A549 (cell line): ENCODE data around the gene RPL39L. TPM values are rescaled to one million over a fixed set of nuclear protein-coding genes. Genes with fewer than 3 reads are reported as not detected.
"Not testable (repeated sequence)": the region's sequence is repeated elsewhere in the genome, so short reads cannot be mapped to it uniquely, and the experiment has no call there.

Source experiments
- ATAC-seq, 2 experiments: fragments of 200-7000 bp in 1 of 2; fragments of >200 bp in 1 of 2; cut with Nextera tagmentation in 1 of 2; cut with Tn5 transposase in 1 of 2; 3 replicates each; pipeline versions ENCODE4 v1.8.0 to v1.9.1; 2018 to 2020; ENCODE audit warnings: mild to moderate bottlenecking in 1 of 2, moderate library complexity in 1 of 2
- CTCF ChIA-PET: fragments of 300-600 bp; sonication (Branson Sonifier 250); formaldehyde crosslinking; extraction: SDS; loops from one replicate; lab custom pipeline; 2021; ENCODE audit warnings: antibody characterized with exemption, inconsistent platforms; lab: Yijun Ruan, JAX
- POLR2A ChIA-PET: fragments of 350-600 bp; formaldehyde crosslinking; extraction: SDS; loops from one replicate; lab custom pipeline; 2021; ENCODE audit warnings: antibody characterized with exemption, inconsistent platforms; lab: Yijun Ruan, JAX
- DNase-seq, 2 experiments: peaks; one replicate each; pipeline versions ENCODE4 v3.0.0 to v3.0.0-alpha.2; 2011 to 2016; ENCODE audit warnings: low read depth in 1 of 2, low spot score in 1 of 2
- FAIRE-seq: peaks from 2 replicates; lab custom pipeline; 2011; peaks lifted over from hg19 to GRCh38; lab: Jason Lieb, UNC
- H3K27ac ChIP-seq, 2 experiments: fragments of >200 bp; sonication (Bioruptor Twin); formaldehyde crosslinking; 3 replicates each; pipeline ENCODE4 v1.5.1; 2016 to 2017
- H3K4me1 ChIP-seq: fragments of >200 bp; sonication (Bioruptor Twin); formaldehyde crosslinking; 3 replicates; pipeline ENCODE4 v1.6.1; 2016
- H3K4me2 ChIP-seq: fragments of >200 bp; sonication (Bioruptor Twin); formaldehyde crosslinking; 3 replicates; pipeline ENCODE4 v1.6.1; 2016
- H3K4me3 ChIP-seq: fragments of >200 bp; sonication (Bioruptor Twin); formaldehyde crosslinking; 3 replicates; pipeline ENCODE4 v1.5.1; 2016
- H3K9me3 ChIP-seq: fragments of >200 bp; sonication (Bioruptor Twin); formaldehyde crosslinking; 3 replicates; pipeline ENCODE4 v1.6.1; 2016
- EHMT2 ChIP-seq: fragments of 200-600 bp; sonication (generic); IDR thresholded peaks from 2 replicates; pipeline ENCODE4 v1.6.1; 2016; ENCODE audit warnings: antibody characterized with exemption, low read depth, mild to moderate bottlenecking, moderate library complexity
- ELK1 ChIP-seq: fragments of 150-350 bp; IDR thresholded peaks from 2 replicates; pipeline ENCODE4 v1.6.1; 2014; ENCODE audit warnings: low read depth, mild to moderate bottlenecking, low read length
- GATA3 ChIP-seq: IDR thresholded peaks from 2 replicates; pipeline ENCODE4 v1.6.1; 2012; ENCODE audit warnings: borderline replicate concordance
- HEYL ChIP-seq: fragments of 250-450 bp; sonication (Bioruptor Pico); IDR thresholded peaks from 2 replicates; pipeline ENCODE4 v1.8.0; 2021; ENCODE audit warnings: mild to moderate bottlenecking, moderate library complexity
- HMGXB4 ChIP-seq: fragments of 250-450 bp; sonication (Bioruptor Pico); IDR thresholded peaks from 2 replicates; pipeline ENCODE4 v1.5.0; 2021; ENCODE audit warnings: mild to moderate bottlenecking, moderate library complexity, borderline replicate concordance
- HOXB5 ChIP-seq: fragments of 250-450 bp; sonication (Bioruptor Pico); IDR thresholded peaks from 2 replicates; pipeline ENCODE4 v1.5.0; 2020; ENCODE audit warnings: mild to moderate bottlenecking, moderate library complexity
- JUNB ChIP-seq: fragments of >200 bp; sonication (Bioruptor Twin); formaldehyde crosslinking; IDR thresholded peaks from 2 replicates; pipeline ENCODE4 v1.6.1; 2016
- MAFK ChIP-seq: fragments of 450-650 bp; IDR thresholded peaks from 2 replicates; pipeline ENCODE4 v1.6.1; 2014; ENCODE audit not compliant: partially characterized antibody
- MYC ChIP-seq: IDR thresholded peaks from 2 replicates; pipeline ENCODE4 v1.6.1; 2012; ENCODE audit warnings: mild to moderate bottlenecking, inconsistent platforms, low read length, improper control_type of control experiment, borderline replicate concordance
- PHF8 ChIP-seq: fragments of 200-600 bp; sonication (generic); IDR thresholded peaks from 2 replicates; pipeline ENCODE4 v1.6.1; 2016; ENCODE audit warnings: low read depth, mild to moderate bottlenecking, antibody characterized with exemption, moderate library complexity, borderline replicate concordance
- RCOR1 ChIP-seq: fragments of 150-350 bp; IDR thresholded peaks from 2 replicates; pipeline ENCODE4 v1.6.1; 2014; ENCODE audit warnings: antibody characterized with exemption, low read length, low read depth
- SREBF2 ChIP-seq: fragments of 450-650 bp; IDR thresholded peaks from 2 replicates; pipeline ENCODE4 v1.6.1; 2014; ENCODE audit warnings: mild to moderate bottlenecking, moderate library complexity
- TFCP2L1 ChIP-seq: fragments of 250-450 bp; sonication (Bioruptor Pico); IDR thresholded peaks from 2 replicates; pipeline ENCODE4 v1.5.0; 2021; ENCODE audit warnings: mild to moderate bottlenecking
- WGBS: methylation state at CpG from one replicate; pipeline ENCODE4 v1.1.6; 2017; ENCODE audit errors: missing lambda C conversion rate; 5-methylcytosine and 5-hydroxymethylcytosine counted together
- polyA plus RNA-seq, 4 experiments: library from polyadenylated mRNA; depleted of rRNA in 3 of 4; stranded (reverse); fragments of >200 nt; fragmentation: RNase III in 1 of 4; extraction: RNeasy Plus Mini Kit Qiagen cat#74134 plus additional on column Dnase treatment in 1 of 4; gene quantifications; 2 replicates in 3 of 4; 3 replicates in 1 of 4; pipeline ENCODE4 v1.2.3, GENCODE V29; 2011 to 2017

The RPL39L gene
- polyA plus RNA-seq, 2 of the 4 experiments (the other 2 are of a cell fraction), result 54.2 to 56.4 TPM

DNA sequence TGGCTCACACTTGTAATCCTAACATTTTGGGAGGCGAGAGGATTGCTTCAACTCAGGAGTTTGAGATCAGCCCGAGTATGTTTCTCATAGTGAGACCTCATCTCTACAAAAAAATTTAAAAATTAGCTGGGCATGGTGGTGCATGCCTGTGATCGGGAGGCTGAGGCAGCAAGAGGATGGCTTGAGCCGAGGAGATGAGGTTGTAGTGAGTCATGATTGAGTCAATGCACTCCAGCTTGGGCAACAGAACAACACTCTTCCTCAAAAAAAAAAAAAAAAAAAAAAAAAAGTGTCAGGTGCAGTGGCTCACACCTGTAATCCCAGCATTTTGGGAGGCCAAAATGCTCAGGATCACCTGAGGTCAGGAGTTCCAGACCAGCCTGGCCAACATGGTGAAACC lies 2.4 kb downstream of the RPL39L start:
- no peaks in the 10 kb centered on the region for H3K4me1 ChIP-seq
- TF ChIP-seq JUNB (no peak), HEYL (no peak), PHF8 (no peak), GATA3 (no peak), MYC (no peak), ELK1 (no peak), HMGXB4 (CRISPR knock-in tag) (no peak), RCOR1 (no peak), TFCP2L1 (CRISPR knock-in tag) (no peak), HOXB5 (CRISPR knock-in tag) (no peak)
- ATAC-seq (no peak), DNase-seq (no peak), FAIRE-seq (no peak)
- no peak overlapping the region for H3K4me3 ChIP-seq
- no peak overlapping the region for H3K27ac ChIP-seq
- H3K4me2 ChIP-seq, result no peak overlapping the region
- POLR2A ChIA-PET, result interaction anchor here (0.7 kb wide), 1 partner anchor 23 kb away, joined by 3 read pairs; no protein-coding TSS in a partner anchor
- WGBS, result 62% methylated on average over 4 of the region's 4 CpGs
- CTCF ChIA-PET, result interaction anchor here (0.6 to 0.9 kb wide), 2 partner anchors 12 to 31 kb away, joined by 3 read pairs; no protein-coding TSS in a partner anchor
- H3K9me3 ChIP-seq, result no peaks in the 10 kb centered on the region

- ATAC-seq, result no peak
- POLR2A ChIA-PET, result no interaction called here
- H3K4me3 ChIP-seq, result no peak overlapping the region
Observed at GRCh38 chr3:187136337-187136736, 3.0 kb downstream of the RPL39L start.

DNA sequence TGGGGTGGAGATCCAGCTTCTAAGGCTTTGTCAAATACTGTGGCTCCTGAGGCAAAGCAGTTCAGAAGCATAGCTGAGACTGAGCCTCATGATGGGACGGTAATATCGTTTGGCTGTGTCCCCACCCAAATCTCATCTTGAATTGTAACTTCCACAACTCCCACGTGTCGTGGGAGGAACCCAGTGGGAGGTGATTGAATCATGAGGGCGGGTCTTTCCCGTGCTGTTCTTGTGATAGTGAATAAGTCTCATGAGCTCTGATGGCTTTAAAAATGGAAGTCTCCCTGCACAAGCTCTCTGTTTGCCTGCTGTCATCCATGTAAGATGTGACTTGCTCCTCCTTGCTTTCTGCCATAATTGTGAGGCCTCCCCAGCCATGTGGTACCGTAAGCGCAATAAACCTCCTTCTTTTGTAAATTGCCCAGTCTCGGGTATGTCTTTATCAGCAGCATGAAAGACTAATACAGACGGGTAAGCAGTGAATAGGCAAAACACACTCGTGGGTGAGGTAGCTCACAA lies 4.1 kb downstream of the RPL39L start:
- CTCF ChIA-PET, result interaction anchor here (2.0 kb wide), 1 partner anchor 286 kb away, joined by 8 read pairs; no protein-coding TSS in a partner anchor
- H3K4me3 ChIP-seq, FAIRE-seq, POLR2A ChIA-PET, DNase-seq, H3K4me2 ChIP-seq, H3K4me1 ChIP-seq, H3K27ac ChIP-seq, ATAC-seq, H3K9me3 ChIP-seq: not testable (repeated sequence)
- 89% methylated on average over 11 of the region's 11 CpGs for WGBS

More at GRCh38 chr3:187136337-187136736, 3.0 kb downstream of the RPL39L start:
- FAIRE-seq (no peak), DNase-seq (no peak)
- Histone ChIP-seq H3K27ac (no peak overlapping the region), H3K9me3 (no peaks in the 10 kb centered on the region), H3K4me1 (no peaks in the 10 kb centered on the region), H3K4me2 (no peak overlapping the region)
- TF ChIP-seq RCOR1 (no peak), MAFK (no peak), EHMT2 (no peak), PHF8 (no peak), SREBF2 (no peak)
- 91% methylated on average over 1 of the region's 1 CpG for WGBS
- CTCF ChIA-PET, result interaction anchor here (0.6 to 0.9 kb wide), 2 partner anchors 11 to 31 kb away, joined by 3 read pairs; no protein-coding TSS in a partner anchor

GRCh38 chr3:187133181-187133580 lies 6.1 kb downstream of the RPL39L start:
- H3K4me3 ChIP-seq, POLR2A ChIA-PET, ATAC-seq, H3K4me2 ChIP-seq, H3K27ac ChIP-seq, FAIRE-seq, H3K9me3 ChIP-seq, H3K4me1 ChIP-seq, DNase-seq: not testable (repeated sequence)
- CTCF ChIA-PET, result interaction anchor here (0.8 kb wide), 1 partner anchor 20 kb away, joined by 3 read pairs; no protein-coding TSS in a partner anchor
- WGBS, result 95% methylated on average over 2 of the region's 2 CpGs
